GM19328 (cell line): ENCODE results near the gene SPATA3.
"Not testable (repeated sequence)": the region's sequence is repeated elsewhere in the genome, so short reads cannot be mapped to it uniquely, and the experiment has no call there.

Experiments
- ATAC-seq: cut with Tn5 transposase; IDR thresholded peaks from one replicate; pipeline ENCODE4 v1.9.1; 2021; ENCODE audit warnings: mild to moderate bottlenecking, moderate library complexity; ENCODE audit not compliant: unreplicated experiment

SPATA3 gene

GRCh38 chr2:230968314-230968713, 27.6 kb upstream of the SPATA3 start:
- not testable (repeated sequence) for ATAC-seq

GRCh38 chr2:230968921-230969658, 26.8 kb upstream of the SPATA3 start:
- no peak for ATAC-seq

- ATAC-seq = no peak
Measured at GRCh38 chr2:230969659-230970015, 26.3 kb upstream of the SPATA3 start.

- no peak for ATAC-seq
Measured at GRCh38 chr2:230972046-230972445, 23.9 kb upstream of the SPATA3 start.

GRCh38 chr2:230974096-230974913, 21.6 kb upstream of the SPATA3 start:
- ATAC-seq = peak; percentile 67

GRCh38 chr2:230975927-230976326, 20.0 kb upstream of the SPATA3 start:
- no peak for ATAC-seq

- no peak for ATAC-seq
Measured at GRCh38 chr2:230976671-230977171, 19.2 kb upstream of the SPATA3 start.

GRCh38 chr2:230980468-230980867, 15.5 kb upstream of the SPATA3 start:
- no peak for ATAC-seq

GRCh38 chr2:230981704-230982103, 14.2 kb upstream of the SPATA3 start:
- no peak for ATAC-seq

GRCh38 chr2:230982126-230982525, 13.8 kb upstream of the SPATA3 start:
- ATAC-seq = no peak

- no peak for ATAC-seq
Measured at GRCh38 chr2:230982528-230982927, 13.4 kb upstream of the SPATA3 start.

GRCh38 chr2:230983566-230983965, 12.4 kb upstream of the SPATA3 start:
- ATAC-seq = no peak

GRCh38 chr2:230984393-230985220, 11.3 kb upstream of the SPATA3 start:
- peak; percentile 62 for ATAC-seq

GRCh38 chr2:230985519-230986231, 10.2 kb upstream of the SPATA3 start:
- no peak for ATAC-seq

GRCh38 chr2:230986520-230987136, 9.3 kb upstream of the SPATA3 start:
- no peak for ATAC-seq

- ATAC-seq = peak; percentile 39
Measured at GRCh38 chr2:230987137-230988020, 8.5 kb upstream of the SPATA3 start.

- ATAC-seq = no peak
Measured at GRCh38 chr2:230989731-230990130, 6.2 kb upstream of the SPATA3 start.

GRCh38 chr2:230990131-230990898, 5.6 kb upstream of the SPATA3 start:
- no peak for ATAC-seq

- ATAC-seq = no peak
Measured at GRCh38 chr2:230990899-230991150, 5.1 kb upstream of the SPATA3 start.
